ENCODE data around the gene DCAF11. TPM values are rescaled to one million over a fixed set of nuclear protein-coding genes. Genes with fewer than 3 reads are reported as not detected.

Gene DCAF11
- total and polyA plus RNA-seq, 10 donors: 28.7 to 110 (median 76.7) TPM

DNA sequence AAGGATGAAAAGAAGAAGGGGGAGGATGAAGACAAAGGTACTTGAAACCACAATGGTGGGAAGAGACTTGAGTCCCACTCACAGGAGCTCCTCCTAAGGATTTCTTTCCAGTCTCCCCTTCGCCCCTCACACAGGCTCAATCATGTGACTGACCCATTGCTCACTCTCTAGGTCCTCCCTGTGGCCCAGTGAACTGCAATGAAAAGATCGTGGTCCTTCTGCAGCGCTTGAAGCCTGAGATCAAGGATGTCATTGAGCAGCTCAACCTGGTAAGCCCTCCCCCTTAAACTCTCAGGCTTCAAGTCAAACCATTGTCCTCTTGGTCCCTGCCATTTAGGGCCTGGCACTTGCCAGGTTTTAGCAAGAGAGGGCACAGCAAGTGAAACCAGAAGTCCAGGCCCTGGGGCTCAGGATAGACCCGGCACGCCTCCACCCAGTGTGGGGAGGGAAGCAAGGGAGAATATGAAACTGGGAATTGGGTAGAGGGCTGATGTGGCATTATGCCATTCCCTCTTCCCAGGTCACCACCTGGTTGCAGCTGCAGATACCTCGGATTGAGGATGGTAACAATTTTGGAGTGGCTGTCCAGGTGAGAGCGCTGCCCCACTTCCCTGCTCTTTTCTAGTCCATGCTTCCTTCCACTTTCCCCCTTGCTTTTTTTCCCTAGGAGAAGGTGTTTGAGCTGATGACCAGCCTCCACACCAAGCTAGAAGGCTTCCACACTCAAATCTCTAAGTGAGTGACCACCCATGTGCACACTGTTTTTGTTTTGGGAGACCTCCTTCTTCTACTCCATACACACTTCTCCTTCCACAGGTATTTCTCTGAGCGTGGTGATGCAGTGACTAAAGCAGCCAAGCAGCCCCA is 23.2 kb downstream of the DCAF11 start:
- WGBS, 5 donors: 86 to 94% (median 88%) methylated on average over 8 of the region's 8 CpGs
- peak; percentile 69 for DNase-seq
- Histone ChIP-seq H3K27me3 (replicated peaks in 1 of 7) (no peaks in the 10 kb centered on the region), H3K36me3 (peaks cover 3 to 38% (median 25%) of the 10 kb centered on the region in 6 donors), H3K4me3 (peak overlapping the region in 4 of 8 donors; percentile 11 to 97 (median 82)), H3K9me3 (no peaks in the 10 kb centered on the region), H3K27ac (peak overlapping the region in 5 of 8 donors; percentile 92 to 99 (median 97)), H3K4me1 (peaks cover 41 to 82% (median 63%) of the 10 kb centered on the region in 6 donors)
- TF ChIP-seq, protein P1, sequence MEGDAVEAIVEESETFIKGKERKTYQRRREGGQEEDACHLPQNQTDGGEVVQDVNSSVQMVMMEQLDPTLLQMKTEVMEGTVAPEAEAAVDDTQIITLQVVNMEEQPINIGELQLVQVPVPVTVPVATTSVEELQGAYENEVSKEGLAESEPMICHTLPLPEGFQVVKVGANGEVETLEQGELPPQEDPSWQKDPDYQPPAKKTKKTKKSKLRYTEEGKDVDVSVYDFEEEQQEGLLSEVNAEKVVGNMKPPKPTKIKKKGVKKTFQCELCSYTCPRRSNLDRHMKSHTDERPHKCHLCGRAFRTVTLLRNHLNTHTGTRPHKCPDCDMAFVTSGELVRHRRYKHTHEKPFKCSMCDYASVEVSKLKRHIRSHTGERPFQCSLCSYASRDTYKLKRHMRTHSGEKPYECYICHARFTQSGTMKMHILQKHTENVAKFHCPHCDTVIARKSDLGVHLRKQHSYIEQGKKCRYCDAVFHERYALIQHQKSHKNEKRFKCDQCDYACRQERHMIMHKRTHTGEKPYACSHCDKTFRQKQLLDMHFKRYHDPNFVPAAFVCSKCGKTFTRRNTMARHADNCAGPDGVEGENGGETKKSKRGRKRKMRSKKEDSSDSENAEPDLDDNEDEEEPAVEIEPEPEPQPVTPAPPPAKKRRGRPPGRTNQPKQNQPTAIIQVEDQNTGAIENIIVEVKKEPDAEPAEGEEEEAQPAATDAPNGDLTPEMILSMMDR (IDR thresholded peaks at IDR 0.05 in 8 of 11, conservative IDR thresholded peaks at IDR 0.05 in 3 of 11): no peak
- TF ChIP-seq POLR2A (IDR thresholded peaks at IDR 0.05) (no peak), POLR2AphosphoS5 (IDR thresholded peaks at IDR 0.05) (no peak)
- intact Hi-C loops (cut with DNase I; ENCODE audit: low total_unique reads): no loop called here

DNA sequence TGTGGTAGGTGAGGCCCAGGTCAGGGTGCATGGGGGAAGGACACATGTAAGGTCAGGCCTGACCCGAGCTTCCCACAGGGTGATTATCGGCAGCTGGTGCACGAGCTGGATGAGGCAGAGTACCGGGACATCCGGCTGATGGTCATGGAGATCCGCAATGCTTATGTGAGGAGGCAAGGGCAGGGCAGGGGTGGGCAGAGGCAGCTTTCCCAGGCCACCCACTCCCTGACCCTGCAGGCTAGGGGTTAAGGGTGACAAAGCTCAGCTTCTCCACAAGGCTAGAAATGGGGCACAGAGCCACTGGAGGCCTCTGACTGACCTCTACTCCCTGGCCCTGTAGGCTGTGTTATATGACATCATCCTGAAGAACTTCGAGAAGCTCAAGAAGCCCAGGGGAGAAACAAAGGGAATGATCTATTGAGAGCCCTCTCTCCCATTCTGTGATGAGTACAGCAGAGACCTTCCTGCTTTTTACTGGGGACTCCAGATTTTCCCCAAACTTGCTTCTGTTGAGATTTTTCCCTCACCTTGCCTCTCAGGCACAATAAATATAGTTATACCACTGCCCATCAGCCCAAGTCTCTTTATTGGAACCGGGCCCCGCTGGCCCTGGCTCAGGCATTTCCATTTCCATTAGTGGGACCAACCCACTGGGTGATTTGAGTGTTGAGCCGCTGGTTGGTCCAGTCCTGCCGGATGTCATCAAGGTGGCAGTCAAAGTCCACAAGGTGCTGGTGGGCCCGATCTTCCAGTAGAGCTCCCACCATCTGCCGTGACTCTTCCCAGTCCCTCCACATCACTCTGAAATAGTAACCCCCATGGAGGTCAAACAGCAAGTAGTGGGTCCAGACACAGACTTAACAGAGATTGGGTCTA is 24.1 kb downstream of the DCAF11 start:
- WGBS, 5 donors: 78 to 87% (median 84%) methylated on average over 13 of the region's 13 CpGs
- peak; percentile 76 for DNase-seq
- Histone ChIP-seq H3K36me3 (peaks cover 3 to 47% (median 30%) of the 10 kb centered on the region in 6 donors), H3K9me3 (no peaks in the 10 kb centered on the region), H3K27me3 (replicated peaks in 1 of 7) (no peaks in the 10 kb centered on the region), H3K4me3 (peak overlapping the region in 1 of 8 donors; percentile 97), H3K4me1 (peaks cover 41 to 84% (median 64%) of the 10 kb centered on the region in 6 donors), H3K27ac (peak overlapping the region in 5 of 8 donors; percentile 9 to 98 (median 96))
- intact Hi-C loops (cut with DNase I; ENCODE audit: low total_unique reads): no loop called here
- TF ChIP-seq POLR2AphosphoS5 (IDR thresholded peaks at IDR 0.05): peak in 2 of 3 donors; percentile 30 to 53
- TF ChIP-seq, protein P1 (IDR thresholded peaks at IDR 0.05 in 8 of 11, conservative IDR thresholded peaks at IDR 0.05 in 3 of 11): no peak

DNA sequence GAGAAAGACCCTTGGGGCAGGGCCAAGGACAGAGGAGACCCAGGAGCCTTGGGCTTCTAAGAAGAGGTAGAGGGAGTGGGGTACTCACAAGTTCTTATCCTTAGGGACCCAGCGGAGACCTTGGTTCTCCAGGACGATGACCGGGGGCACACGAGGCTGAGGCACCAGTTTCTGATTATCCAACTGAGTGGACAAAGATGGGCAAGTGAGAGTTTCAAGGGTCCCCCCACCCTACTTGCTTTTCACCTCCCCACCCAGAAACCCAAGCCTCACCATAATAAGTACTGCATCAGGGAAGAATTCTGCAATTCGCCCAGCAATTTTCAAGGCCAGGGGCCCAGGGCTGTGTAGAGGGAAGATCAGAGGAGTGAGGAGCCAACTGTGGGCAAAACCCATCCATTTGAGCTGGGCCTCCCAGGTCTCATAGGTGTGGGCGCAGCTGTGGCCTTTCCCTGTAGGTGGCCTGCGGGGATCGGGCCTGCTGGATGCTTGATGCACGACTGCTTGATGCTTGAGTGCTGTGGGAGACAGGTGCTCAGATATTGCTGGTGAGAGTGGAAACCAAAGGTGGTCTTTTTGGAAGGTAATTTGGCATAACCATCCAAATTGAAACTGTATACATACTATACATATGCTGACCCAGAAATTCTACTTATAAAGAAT is 24.8 kb downstream of the DCAF11 start:
- Histone ChIP-seq H3K36me3 (peaks cover 3 to 55% (median 36%) of the 10 kb centered on the region in 6 donors), H3K4me1 (peaks cover 42 to 92% (median 67%) of the 10 kb centered on the region in 6 donors), H3K9me3 (no peaks in the 10 kb centered on the region), H3K4me3 (peak overlapping the region in 2 of 8 donors; percentile 88 to 98), H3K27ac (peak overlapping the region in 5 of 8 donors; percentile 95 to 98 (median 96)), H3K27me3 (replicated peaks in 1 of 7) (no peaks in the 10 kb centered on the region)
- 73 to 89% (median 84%) methylated on average over 9 of the region's 9 CpGs for WGBS, 5 donors
- TF ChIP-seq, protein P1 (IDR thresholded peaks at IDR 0.05 in 8 of 11, conservative IDR thresholded peaks at IDR 0.05 in 3 of 11): no peak
- no peak for TF ChIP-seq POLR2A (IDR thresholded peaks at IDR 0.05)
- TF ChIP-seq POLR2AphosphoS5 (IDR thresholded peaks at IDR 0.05): no peak
- intact Hi-C loops (cut with DNase I; ENCODE audit: low total_unique reads): no loop called here
- peak; percentile 78 for DNase-seq
